HG03097 (cell line): ENCODE results near the gene ZFYVE28.

ENCODE experiments used
- ATAC-seq: cut with Tn5 transposase; IDR thresholded peaks from one replicate; pipeline ENCODE4 v1.9.1; 2021; ENCODE audit not compliant: unreplicated experiment, low FRiP score

Gene ZFYVE28

DNA sequence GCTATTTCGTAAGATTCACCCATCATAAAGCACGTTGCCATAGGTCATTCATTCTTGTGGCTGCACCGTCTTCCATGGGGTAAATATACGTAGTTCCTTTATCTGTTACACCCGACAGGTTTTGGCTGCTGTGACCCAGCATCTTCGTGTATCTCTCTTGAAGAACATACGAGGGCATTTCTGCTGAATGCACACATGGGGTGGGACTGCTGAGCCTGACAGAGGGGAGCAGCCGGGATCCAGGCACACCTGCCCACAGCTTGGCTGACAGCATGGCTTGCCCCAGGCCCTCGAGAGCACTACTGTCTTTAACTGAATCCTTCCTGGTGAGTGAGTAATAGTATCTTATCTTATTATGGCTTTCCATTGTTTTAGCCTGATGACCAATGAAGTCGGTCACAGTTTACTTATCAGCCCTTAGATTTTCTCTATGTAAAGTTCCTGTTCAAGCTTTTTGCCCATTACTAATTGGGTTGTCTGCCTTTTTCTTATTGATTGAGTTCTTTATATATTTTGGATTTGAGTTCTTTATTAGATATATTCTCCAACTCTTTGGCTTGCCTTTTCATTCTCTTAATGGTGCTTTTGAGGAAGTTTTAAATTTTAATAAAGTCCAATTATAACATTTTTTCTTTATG, 111.6 kb downstream of the ZFYVE28 start:
- no peak for ATAC-seq

DNA sequence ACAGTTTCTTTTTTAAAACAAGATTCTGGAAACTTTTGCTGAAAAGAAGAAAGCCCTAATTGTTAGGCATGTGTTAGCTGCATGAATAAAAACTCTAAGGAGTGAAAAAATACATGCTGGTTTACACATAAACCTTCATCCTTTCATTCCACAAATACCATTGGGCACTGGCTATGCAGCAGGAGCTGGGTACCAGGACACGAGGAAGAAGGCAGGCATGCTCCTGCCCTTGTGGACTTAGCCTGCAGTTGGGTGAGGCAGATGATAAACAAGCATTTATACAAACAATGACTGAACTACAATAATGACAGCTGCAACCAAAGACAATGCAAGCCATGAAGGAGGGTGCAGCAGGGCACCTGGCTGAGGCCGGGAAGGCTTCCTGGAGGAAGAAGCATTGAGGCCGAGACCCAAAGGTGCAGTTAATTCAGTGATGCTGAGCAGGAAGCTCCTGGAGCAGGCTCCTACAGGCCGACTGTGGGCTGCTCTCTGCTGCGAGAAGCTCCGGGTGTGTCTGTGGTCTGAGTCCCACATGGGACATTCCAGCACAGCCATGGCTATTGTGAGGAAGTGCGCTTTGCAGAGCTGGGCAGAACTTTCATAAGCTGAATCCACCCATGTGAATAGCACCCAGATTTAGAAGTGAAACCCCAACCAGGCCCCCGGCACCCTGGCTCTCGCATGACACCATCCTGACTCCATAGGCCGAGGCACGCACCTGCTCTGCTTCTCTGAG, 112.5 kb downstream of the ZFYVE28 start:
- no peak for ATAC-seq

DNA sequence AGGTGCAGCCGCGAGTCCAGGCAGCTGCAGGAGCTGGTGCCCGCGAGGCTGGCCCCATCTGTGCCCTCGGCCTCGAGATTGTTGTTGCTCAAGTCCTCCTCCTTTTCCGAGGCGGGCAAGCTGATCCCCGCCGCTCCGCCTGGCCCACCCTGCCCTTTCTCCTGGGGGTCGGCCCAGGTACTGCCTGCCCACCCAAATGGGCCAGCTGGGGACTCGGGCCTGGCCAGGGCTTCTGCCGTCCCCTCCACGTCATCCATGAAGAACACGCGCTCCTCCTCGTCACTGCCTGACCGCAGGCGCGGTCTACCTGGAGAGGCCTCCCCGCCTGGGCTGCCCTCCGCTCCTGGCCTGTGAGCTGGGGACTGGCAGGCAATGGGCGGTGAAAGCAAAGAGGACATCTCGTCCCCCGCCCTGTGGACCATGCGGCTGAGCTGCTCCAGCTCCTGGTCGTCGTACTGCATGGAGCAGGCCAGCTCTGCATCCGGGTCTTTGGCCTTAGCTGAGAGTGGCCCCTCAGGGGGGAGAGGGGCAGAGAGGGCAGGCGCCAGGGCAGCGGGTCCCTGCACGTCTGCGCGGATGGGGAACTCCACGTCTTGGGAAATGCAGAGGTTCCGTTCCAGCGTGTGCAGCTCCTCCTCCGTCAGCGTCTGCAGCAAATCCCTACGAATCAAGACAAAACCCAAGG, 113.4 kb downstream of the ZFYVE28 start:
- no peak for ATAC-seq

DNA sequence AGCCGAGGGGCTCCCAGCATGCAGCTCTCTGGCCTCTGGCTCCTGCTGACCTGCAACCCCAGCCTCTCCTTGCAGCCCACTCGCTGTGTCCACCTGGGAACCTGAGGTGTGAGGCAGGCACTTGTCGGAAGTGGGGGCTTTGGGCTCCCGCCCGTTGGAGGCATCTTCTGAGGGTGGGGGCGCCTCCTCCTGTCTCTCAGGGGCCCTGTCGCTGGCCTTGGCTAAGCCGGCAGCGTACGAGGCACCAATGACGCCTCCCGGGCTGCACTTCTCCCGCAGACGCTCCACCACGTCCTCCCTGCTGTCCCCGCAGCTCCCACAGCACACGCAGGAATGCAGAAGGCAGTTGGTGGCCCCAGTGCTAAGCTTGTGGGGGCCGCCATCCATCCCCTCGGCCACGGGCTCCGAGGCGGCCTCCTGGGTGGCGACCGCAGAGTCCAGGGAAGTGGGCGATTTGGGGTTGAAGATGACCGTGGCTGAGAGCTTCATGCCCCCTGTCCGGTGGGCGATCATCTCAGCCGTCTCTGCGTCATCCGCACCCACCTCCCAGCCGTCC, 114.0 kb downstream of the ZFYVE28 start:
- no peak for ATAC-seq

DNA sequence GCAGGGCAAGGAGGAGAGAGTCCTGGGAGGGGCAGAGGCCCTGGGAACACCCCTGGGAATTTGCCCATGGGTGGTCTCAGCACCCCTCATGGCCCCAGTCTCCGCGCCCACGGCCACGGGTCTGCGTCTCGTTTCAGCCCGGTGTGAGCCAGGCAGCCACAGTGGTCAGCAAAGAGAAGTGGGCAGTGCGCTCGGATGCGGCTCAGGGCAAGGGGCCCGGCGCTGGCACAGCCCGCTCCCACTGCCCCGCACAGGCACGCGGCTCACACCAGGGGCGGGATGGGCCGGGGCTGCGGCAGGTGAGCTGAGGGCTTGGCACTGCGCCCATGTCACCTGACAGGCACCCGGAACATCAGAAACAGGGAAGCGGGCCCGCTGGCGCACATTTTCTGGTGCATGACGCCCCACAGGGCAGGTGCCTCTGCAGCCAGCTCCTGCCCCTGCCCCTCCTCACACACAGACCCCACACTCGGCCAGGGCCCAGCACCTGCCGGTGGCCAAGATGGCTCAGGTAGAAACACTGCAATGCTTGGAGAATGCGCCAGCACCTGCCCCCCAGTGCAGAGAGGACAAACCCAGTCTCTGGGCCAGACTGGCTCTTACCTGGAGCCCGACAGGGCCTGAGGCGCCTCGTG, 114.6 kb downstream of the ZFYVE28 start:
- ATAC-seq: no peak

DNA sequence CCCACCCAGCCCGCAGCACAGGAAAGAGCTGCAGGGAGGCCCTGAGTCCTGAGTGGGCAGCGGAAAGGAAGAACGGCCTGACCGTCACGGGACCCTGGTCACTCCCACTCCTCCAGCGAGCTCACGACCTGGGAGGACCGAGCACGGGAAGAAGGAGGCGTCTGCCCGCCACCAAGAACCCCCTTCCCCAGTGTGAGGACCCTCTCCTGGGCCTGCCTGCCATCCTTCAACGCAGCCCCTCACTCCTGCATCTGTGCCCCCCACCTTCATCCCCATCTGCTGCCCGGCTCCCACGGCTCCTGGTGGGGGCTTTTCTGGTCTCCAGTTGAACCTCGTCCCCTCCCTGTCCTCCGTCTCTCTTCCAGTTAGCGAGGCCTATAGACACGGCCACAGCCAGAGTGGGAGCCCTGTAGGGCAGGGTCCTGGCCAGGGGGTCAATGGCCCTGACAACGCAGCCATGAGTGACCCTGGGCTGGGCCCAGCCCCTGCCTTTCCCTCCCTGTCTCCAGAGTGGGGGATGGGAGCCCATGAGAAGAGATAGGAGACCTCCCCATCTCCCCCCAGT, 115.2 kb downstream of the ZFYVE28 start:
- ATAC-seq: no peak

DNA sequence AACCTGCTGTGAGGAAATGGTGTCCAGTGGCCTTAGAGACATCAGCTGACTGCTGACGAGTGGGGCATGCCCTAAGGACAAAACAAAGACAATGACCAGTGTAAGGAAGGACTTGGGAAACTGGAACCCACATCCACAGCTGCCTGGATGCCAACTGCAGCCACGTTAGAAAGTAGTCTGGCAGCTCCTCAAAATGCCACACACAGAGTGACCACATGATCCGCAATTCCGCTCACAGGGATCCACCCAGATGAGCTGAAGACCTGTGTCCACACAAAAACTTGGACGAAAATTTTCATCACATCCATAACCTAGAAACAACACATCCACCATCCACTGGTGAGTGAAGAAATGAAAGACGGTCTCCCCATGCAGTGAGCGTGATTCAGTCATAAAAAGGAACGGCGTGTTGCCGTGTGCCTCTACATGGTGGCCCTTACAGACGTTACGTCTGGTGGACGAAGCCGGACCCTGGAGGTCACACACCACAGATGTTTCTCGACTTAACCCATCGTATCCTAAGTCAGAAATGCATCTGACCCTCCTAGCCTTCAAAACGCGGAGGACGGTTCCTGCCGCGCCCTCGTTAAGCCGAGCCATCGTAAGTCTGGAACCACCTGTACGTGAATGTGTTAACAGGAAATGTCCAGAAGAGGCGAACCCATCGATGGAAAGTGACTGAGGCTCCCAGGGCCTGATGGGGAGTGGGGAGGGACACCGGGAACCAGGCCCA, 115.9 kb downstream of the ZFYVE28 start:
- no peak for ATAC-seq

DNA sequence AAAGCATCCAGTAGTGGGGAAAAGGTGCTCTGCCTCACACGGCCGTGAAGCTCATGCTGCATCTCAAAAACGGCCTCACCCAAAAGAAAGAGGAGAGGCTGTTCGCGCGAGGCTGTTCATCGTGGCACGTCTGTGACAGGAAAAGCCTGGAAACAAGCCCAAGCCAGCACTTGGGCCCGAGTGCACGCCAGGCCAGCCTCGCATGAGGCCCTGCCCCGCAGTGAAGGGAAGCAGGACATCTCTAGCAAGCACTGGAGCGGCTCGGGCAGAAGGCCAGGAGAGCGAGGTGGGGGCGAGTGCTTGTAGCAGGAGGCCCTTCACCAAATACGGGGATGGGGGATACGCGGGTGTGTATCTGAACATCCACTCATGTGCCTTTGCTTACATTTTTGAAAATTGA, 116.6 kb downstream of the ZFYVE28 start:
- no peak for ATAC-seq

DNA sequence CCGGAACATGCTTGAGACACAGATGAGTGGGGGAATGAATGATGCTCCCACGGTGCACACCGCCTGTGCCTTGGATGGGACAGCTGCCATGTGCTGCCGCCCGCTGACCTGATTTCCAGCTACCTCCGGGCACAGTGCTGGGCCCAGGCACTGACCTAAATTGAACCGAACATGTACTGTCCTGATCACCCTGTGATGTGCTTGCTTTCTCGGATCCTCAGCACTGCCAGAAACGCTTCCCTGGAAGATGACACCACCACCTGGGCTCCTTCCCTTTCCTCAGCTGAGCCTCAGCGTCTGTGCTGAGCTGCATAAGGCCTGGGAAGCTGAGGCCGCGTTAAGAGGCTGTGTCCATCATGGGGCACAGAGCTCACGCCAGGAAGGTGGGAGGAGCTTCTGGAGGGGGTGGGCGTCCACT, 117.2 kb downstream of the ZFYVE28 start:
- no peak for ATAC-seq

DNA sequence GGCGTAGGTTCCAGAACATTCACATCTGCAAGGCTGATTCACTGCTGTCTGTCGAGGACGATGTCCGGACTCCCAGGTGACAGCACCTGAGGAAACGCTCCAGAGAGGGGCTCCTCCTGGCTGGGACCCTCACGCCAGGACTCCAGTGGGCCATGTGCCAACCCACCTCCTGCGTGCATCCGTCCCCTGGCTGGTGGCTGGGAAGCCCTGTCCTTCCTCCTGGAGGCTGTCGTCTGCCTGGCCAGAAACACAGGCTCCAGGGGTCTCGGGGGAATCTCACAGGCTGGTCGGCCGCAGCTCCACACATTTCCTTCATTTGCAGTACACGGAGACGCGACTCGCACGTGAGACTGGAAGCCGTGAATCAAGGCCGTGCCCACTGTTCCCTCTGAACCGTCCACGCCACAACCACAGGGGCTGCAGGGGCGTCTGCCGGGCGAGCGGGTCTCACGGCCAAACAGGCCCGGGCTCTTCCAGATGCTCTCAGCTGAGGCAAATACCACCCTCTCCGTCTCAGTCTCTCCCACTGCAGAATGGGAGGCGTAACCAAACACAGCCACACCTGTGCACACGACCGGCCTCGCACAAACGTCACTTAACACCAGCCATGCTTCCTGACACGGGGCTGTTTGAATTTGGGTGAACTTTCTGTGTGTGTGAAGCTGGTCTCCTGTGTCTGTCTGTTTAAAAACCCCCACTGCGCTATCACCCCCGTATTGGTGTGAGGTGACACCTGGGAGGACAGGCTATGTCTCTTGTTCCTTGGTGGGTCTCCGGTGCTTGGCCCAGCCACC, 117.8 kb downstream of the ZFYVE28 start:
- no peak for ATAC-seq

DNA sequence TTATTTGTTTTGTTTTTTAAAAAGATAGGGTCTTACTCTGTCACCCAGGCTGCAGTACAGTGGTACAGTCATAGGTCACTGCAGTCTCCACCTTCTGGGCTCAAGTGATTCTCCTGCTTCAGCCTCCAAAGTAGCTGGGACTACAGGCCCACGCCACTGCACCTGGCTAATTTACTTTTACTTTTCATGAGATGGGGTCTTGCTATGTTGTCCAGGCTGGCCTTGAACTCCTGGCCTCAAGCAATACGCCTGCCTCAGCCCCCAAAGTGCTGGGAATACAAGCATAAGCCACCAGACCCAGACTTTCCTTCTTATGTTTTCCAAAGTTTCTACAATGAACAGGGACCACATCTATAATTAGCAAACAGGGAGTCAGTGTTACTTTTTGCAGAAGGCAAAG, 118.7 kb downstream of the ZFYVE28 start:
- ATAC-seq: no peak

DNA sequence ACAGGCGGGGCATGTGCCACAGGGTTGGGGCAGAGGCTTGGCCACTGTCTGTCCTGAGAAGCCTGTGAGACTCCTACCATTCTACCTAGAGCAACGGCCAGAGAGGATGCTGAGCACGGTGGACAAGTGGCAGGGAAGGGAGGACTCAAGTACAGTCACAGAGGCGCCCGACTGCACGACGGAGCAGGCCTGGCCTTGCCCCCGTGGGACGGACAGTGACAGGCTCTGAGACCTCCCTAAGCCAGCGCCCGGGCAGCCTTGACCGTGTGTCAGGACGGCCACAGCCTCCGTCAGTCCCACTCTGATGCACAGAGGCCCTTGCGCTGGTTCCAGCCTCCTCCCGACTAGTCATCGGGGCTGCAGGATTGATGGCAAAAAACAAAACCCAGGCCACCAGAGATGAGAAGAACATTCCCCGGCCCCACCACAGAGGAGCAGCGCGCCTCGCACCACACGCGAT, 119.9 kb downstream of the ZFYVE28 start:
- ATAC-seq: no peak

DNA sequence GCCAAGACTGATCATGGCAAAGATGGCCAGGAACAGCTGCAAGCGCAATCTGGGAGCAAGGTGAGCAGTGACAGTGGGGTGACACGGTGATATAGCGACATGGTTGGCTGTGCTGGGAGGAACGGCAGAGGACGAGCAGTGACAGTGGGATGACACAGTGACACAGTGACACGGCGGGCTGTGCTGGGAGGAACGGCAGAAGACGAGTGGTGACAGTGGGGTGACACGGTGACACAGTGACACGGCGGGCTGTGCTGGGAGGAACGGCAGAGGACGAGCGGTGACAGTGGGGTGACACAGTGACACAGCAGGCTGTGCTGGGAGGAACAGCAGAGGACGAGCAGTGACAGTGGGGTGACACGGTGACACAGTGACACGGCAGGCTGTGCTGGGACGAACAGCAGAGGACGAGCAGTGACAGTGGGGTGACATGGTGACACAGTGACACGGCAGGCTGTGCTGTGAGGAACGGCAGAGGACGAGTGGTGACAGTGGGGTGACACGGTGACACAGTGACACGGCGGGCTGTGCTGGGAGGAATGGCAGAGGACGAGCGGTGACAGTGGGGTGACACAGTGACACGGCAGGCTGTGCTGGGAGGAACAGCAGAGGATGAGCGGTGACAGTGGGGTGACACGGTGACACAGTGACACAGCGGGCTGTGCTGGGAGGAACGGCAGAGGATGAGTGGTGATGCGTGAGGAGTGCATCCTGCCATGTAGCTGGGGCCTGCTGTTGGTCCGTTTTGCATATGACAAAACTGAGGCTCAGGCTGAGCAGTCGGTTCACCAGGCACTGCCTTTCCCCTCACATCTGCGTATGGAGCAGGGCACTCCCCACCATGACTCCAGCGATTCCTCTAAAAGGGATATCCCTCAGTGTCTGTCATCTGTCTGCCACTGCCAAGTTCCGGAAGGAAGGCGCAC, 120.6 kb downstream of the ZFYVE28 start:
- no peak for ATAC-seq

DNA sequence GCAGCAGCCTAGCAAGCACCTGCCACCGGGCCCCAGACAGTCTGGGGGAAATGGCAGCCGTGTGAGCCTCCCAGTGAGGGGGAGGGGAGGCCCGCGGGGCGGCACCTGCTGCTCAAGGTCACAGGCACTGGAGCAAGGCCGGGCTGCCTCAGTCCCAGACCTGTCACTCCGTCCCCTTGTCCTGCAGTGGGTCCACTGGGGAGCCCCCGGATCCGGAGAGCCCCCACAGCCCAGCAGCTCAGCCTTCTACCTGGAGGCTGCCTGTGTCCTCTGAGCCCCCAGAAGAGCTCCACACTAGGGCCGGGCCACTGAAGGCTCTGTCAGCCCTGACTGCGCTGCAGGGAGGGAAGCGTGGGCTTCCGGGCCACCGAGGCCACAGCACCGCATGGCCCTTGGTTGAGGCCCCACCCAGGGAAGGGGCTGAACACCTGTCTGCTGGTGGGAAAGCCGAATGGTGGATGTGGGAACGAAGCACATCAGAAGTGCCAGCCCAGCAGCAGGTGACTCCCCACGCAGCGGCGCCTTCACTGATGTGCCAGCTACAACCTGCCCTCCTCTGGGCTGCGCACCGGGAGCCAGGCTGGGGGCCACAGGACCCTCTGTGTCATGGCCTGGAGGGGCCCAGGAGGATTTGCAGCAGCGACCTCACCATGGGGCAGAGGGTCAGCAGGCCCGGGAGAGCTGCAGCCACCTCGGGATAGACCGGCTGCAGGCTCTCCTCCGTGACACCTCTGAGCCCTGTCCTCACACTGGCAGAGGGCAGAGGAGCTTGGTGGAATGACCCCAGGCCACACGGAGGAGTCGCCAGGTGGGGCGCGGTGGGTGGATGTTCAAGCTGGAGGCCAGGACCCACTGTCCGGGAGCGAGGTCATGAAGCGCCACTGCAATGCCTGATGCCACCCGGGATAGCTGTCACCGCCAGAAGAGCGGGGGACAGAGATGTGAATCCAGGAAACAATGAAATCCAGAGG, 121.5 kb downstream of the ZFYVE28 start:
- no peak for ATAC-seq

DNA sequence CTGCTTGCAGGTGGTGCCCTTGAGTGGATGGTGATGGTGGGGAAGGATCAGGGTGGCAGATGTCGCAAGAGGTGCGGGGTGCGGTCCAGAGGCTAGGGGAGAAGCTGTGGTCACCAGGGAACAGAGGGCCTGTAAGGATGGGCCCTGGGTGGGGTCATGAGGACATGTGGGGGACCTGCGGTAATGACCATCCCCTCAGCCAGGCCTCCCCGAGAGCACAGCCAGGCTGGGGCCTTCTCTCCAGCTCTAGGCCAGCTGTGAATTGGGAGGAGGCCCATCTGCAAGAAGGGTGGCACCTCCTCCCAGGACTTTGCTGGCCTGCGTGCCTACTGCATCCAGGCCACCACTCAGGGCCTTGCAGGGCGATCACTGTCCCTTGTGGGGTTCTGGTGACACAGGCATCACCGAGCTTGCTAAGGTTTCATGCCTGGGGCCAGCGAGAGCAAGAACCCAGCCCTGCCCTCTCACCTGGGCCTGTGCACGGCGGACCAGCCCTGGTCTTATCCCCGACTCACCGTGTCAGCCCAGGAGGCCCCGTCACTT, 122.5 kb downstream of the ZFYVE28 start:
- ATAC-seq: no peak

DNA sequence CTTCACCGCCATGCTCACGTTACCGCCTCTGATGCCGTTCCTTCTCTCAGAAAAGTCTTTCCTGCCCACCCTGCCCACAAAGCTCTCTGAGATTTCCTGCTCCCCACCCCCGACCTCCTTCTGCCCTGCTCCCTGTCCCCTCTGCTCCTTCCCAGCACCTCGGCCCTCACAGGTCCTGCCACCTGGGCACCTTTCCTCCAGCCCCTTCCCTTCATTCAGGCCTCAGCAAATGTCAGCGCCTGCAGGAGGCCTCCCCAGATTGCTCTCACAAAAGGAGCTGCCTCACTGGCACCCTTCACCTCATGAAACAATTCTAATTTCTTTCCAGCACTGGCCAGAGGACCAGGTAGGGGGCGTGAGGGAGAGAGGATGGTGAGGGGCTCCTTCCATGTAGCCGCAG, 122.9 kb downstream of the ZFYVE28 start:
- no peak for ATAC-seq

DNA sequence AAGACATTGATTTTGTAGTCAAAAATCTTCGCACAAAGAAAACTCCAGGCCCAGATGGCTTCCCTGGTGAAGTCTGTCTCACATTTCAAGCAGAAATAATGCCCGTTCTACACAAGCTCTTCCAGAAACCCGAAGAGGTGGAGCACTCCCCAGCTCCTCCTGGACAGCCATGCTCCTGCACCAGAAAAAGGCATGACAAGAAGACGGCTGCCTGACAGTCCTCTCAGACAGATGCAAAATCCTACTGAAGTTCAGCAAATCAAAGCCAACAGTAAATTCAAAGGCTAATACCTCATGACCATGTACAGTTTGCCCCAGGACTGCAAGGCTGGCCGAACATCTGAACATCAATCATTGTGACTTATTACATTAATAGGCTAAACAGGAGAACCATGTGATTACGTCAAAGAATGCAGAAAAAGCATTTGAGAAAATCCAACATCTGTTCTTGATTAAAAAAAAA, 125.8 kb downstream of the ZFYVE28 start:
- ATAC-seq: no peak
